BE2C (cell line): ENCODE results near the gene CSRNP3. TPM values are rescaled to one million over a fixed set of nuclear protein-coding genes. Genes with fewer than 3 reads are reported as not detected.

Experiments
- DNase-seq: peaks from one replicate; pipeline ENCODE4 v3.0.0-alpha.2; 2020
- H3K27me3 ChIP-seq: fragments of 250-450 bp; sonication (Bioruptor Pico); 2 replicates; pipeline ENCODE4 v1.5.1; 2020; ENCODE audit warnings: mild to moderate bottlenecking
- H3K36me3 ChIP-seq: fragments of 250-450 bp; sonication (Bioruptor Pico); 2 replicates; pipeline ENCODE4 v1.5.1; 2020; ENCODE audit warnings: mild to moderate bottlenecking
- H3K4me1 ChIP-seq: fragments of 250-450 bp; sonication (Bioruptor Pico); 2 replicates; pipeline ENCODE4 v1.5.1; 2020
- H3K4me3 ChIP-seq: 2 replicates; pipeline ENCODE4 v1.5.1; 2011; ENCODE audit warnings: low read depth, low read length
- H3K9me3 ChIP-seq: fragments of 250-450 bp; sonication (Bioruptor Pico); 2 replicates; pipeline ENCODE4 v1.5.1; 2020
- CTCF ChIP-seq: IDR thresholded peaks from 2 replicates; pipeline ENCODE4 v1.5.1; 2012; ENCODE audit warnings: mild to moderate bottlenecking, low read depth, low read length
- polyA plus RNA-seq: library from polyadenylated mRNA; unstranded; fragments of >200 nt; gene quantifications from one replicate; pipeline ENCODE4 v1.2.1, GENCODE V29; 2012; ENCODE audit warnings: low read depth, missing spikeins; ENCODE audit not compliant: insufficient read length, insufficient read depth

Gene CSRNP3, protein sequence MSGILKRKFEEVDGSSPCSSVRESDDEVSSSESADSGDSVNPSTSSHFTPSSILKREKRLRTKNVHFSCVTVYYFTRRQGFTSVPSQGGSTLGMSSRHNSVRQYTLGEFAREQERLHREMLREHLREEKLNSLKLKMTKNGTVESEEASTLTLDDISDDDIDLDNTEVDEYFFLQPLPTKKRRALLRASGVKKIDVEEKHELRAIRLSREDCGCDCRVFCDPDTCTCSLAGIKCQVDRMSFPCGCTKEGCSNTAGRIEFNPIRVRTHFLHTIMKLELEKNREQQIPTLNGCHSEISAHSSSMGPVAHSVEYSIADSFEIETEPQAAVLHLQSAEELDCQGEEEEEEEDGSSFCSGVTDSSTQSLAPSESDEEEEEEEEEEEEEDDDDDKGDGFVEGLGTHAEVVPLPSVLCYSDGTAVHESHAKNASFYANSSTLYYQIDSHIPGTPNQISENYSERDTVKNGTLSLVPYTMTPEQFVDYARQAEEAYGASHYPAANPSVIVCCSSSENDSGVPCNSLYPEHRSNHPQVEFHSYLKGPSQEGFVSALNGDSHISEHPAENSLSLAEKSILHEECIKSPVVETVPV
- polyA plus RNA-seq = 9.4 TPM

GRCh38 chr2:165469417-165469816, at the start of gene CSRNP3:
Gene CSRNP3 (plus strand): TSS chr2:165469698. CDS start chr2:165595066, 125,368 bp downstream.
- Histone ChIP-seq H3K27me3 (no peaks in the 10 kb centered on the region), H3K4me3 (peak within 1 kb of the TSS; percentile 67), H3K36me3 (no peaks in the 10 kb centered on the region), H3K4me1 (0 out of 2 replicates have a peak, but pooled peaks cover under 1% of the 10 kb centered on the region), H3K9me3 (no peaks in the 10 kb centered on the region)
- no peak for TF ChIP-seq CTCF
- DNase-seq = peak; percentile 65

GRCh38 chr2:165420231-165420630, 49.3 kb upstream of the CSRNP3 start:
- Histone ChIP-seq H3K36me3 (no peaks in the 10 kb centered on the region), H3K4me1 (no peaks in the 10 kb centered on the region), H3K27me3 (no peaks in the 10 kb centered on the region), H3K9me3 (no peaks in the 10 kb centered on the region), H3K4me3 (no peak overlapping the region)
- no peak for TF ChIP-seq CTCF
- no peak for DNase-seq

- Histone ChIP-seq H3K36me3 (no peaks in the 10 kb centered on the region), H3K9me3 (no peaks in the 10 kb centered on the region), H3K4me1 (no peaks in the 10 kb centered on the region), H3K27me3 (no peaks in the 10 kb centered on the region), H3K4me3 (no peak overlapping the region)
- DNase-seq = no peak
- TF ChIP-seq CTCF = no peak
These were observed 46.4 kb upstream of the CSRNP3 start for GRCh38 chr2:165423081-165423480.

DNA sequence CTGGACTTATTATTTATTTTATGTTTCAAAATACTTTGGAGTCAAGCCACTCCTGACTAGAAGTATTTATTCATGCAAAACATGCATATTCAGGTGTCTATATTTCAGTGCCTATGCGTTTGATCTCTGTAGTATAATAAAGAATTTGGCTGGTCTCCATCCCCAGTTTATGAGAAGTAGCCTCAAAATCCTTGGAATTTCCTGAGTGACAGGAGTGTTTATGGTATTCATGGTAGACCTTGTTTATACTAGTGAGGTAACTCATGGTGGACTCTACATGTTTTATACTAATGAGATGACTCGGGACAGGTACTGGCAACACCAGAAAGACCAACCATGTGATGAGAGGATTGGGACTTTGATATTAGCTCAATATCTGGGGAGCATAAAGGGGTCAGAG, 43.9 kb upstream of the CSRNP3 start:
- no peaks in the 10 kb centered on the region for H3K36me3 ChIP-seq

GRCh38 chr2:165427686-165428085, 41.8 kb upstream of the CSRNP3 start:
- DNase-seq = no peak

More for the DNA sequence above, 43.9 kb upstream of the CSRNP3 start:
- no peaks in the 10 kb centered on the region for H3K27me3 ChIP-seq
- no peaks in the 10 kb centered on the region for H3K9me3 ChIP-seq
- no peak overlapping the region for H3K4me3 ChIP-seq
- H3K4me1 ChIP-seq = no peaks in the 10 kb centered on the region
- DNase-seq = no peak
- no peak for TF ChIP-seq CTCF

More at GRCh38 chr2:165427686-165428085, 41.8 kb upstream of the CSRNP3 start:
- no peaks in the 10 kb centered on the region for H3K36me3 ChIP-seq
- no peaks in the 10 kb centered on the region for H3K9me3 ChIP-seq
- no peaks in the 10 kb centered on the region for H3K4me1 ChIP-seq
- no peaks in the 10 kb centered on the region for H3K27me3 ChIP-seq
- no peak overlapping the region for H3K4me3 ChIP-seq
- no peak for TF ChIP-seq CTCF
